AG04450 (cell line): Measurements from ENCODE around the gene LLGL1. TPM values are rescaled to one million over a fixed set of nuclear protein-coding genes. Genes with fewer than 3 reads are reported as not detected.
A peak's percentile ranks its signal among the peaks of the same experiment; 100 is the strongest.

Experiments used
- CTCF ChIA-PET: fragments of 300-600, 350-600 bp; formaldehyde crosslinking; extraction: SDS; loops from one replicate; lab custom pipeline; 2022; ENCODE audit warnings: antibody characterized with exemption, inconsistent platforms; lab: Charles Lee
- POLR2A ChIA-PET: fragments of 350-600 bp; formaldehyde crosslinking; extraction: SDS; loops from one replicate; lab custom pipeline; 2021; ENCODE audit warnings: antibody characterized with exemption, inconsistent platforms; lab: Yijun Ruan, JAX
- DNase-seq: peaks from one replicate; pipeline ENCODE4 v3.0.0-alpha.2; 2011; ENCODE audit warnings: low read depth, low spot score
- H3K27ac ChIP-seq: one replicate; pipeline ENCODE4 v1.5.1; 2012; ENCODE audit warnings: low read depth, low read length, control low read depth
- H3K27me3 ChIP-seq: one replicate; pipeline ENCODE4 v1.6.0; 2012; ENCODE audit warnings: low read length; ENCODE audit not compliant: control insufficient read depth, insufficient read depth
- H3K4me3 ChIP-seq: 2 replicates; pipeline ENCODE4 v1.5.1; 2011; ENCODE audit warnings: mild to moderate bottlenecking, low read depth, low read length, control low read depth
- H3K9me3 ChIP-seq: 2 replicates; pipeline ENCODE4 v1.5.1; 2012; ENCODE audit warnings: low read length; ENCODE audit not compliant: control insufficient read depth, insufficient read depth
- polyA plus RNA-seq: library from polyadenylated mRNA; depleted of rRNA; stranded (reverse); fragments of >200 nt; gene quantifications from 2 replicates; pipeline ENCODE4 v1.2.3, GENCODE V29; 2011
- TF ChIP-seq, protein P1 (sequence below): IDR thresholded peaks from 2 replicates; pipeline ENCODE4 v1.5.1; 2011; ENCODE audit warnings: low read depth, low read length, control low read depth, inconsistent platforms

LLGL1 gene
- polyA plus RNA-seq, 1 experiment, result 27.1 TPM

DNA sequence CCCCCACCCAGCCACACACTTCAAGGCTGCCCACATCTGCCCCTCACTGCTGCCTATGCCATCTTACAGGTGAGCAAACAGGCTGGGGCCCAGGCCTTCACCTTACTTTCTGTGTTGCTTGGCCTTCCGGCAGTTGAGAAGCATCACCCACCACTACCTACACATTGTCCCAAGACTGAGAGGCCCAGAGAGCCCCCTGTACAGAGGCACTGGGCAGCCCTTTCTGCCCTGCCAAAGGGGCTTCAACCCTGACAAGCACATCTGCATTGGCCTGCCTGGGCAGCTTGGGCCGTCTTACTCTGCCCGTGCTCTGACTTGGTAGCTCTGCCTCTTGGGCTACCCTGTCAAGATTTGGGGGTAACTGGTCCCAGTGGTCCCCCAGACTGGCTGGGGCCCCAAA, 36.2 kb downstream of the LLGL1 start:
- H3K27me3 ChIP-seq, result no peaks in the 10 kb centered on the region
- no peak overlapping the region for H3K27ac ChIP-seq
- no peak for DNase-seq
- H3K9me3 ChIP-seq, result no peaks in the 10 kb centered on the region; the same call in 1 of the 2 replicates
- CTCF ChIA-PET, result no interaction called here
- POLR2A ChIA-PET, result no interaction called here
- peak overlapping the region; percentile 83 for H3K4me3 ChIP-seq
- TF ChIP-seq, protein P1, sequence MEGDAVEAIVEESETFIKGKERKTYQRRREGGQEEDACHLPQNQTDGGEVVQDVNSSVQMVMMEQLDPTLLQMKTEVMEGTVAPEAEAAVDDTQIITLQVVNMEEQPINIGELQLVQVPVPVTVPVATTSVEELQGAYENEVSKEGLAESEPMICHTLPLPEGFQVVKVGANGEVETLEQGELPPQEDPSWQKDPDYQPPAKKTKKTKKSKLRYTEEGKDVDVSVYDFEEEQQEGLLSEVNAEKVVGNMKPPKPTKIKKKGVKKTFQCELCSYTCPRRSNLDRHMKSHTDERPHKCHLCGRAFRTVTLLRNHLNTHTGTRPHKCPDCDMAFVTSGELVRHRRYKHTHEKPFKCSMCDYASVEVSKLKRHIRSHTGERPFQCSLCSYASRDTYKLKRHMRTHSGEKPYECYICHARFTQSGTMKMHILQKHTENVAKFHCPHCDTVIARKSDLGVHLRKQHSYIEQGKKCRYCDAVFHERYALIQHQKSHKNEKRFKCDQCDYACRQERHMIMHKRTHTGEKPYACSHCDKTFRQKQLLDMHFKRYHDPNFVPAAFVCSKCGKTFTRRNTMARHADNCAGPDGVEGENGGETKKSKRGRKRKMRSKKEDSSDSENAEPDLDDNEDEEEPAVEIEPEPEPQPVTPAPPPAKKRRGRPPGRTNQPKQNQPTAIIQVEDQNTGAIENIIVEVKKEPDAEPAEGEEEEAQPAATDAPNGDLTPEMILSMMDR, result no peak

DNA sequence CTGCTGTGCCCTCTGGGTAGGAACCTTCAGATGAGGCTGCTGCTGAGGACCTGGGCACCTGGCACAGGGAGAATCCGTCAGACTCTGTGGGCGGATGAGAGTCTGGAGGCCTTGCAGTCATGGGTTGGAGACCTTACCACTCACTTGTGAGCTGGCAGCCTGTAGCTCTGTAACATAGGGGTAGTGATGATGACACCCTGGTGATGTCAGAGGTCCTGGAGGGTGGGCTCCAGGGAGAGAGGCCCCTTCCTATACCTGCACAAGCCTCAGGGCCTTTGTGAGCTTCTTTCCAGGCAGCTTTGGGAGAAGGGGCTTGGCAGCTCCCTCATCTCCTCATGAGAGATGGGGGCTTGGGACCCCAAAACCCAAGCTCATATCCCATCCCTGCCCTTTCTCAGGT, 36.7 kb downstream of the LLGL1 start:
- Histone ChIP-seq H3K4me3 (no peak overlapping the region), H3K9me3 (no peaks in the 10 kb centered on the region; the same call in 1 of the 2 replicates), H3K27me3 (no peaks in the 10 kb centered on the region), H3K27ac (no peak overlapping the region)
- TF ChIP-seq, protein P1, result no peak
- ChIA-PET POLR2A (no interaction called here), CTCF (no interaction called here)
- no peak for DNase-seq

DNA sequence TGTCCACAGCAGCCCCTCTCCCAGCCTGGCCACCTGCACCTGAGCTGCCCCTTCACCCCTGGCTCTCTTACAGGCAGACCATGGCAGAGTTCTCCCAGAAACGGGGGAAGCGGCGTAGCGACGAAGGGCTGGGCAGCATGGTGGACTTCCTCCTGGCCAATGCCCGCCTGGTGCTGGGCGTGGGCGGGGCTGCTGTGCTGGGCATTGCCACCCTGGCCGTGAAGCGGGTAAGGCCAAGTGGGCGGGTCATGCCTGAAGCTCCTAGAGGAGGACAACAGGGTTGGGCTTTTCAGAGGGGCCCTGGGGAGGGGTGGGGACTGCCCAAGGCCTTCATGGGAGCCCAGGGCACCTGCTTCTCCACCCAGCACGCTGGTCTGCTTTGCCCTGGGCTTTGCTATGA, 37.2 kb downstream of the LLGL1 start:
- no peak overlapping the region for H3K27ac ChIP-seq
- ChIA-PET CTCF (no interaction called here), POLR2A (no interaction called here)
- TF ChIP-seq, protein P1, result no peak
- DNase-seq, result no peak
- no peaks in the 10 kb centered on the region; the same call in 1 of the 2 replicates for H3K9me3 ChIP-seq
- no peaks in the 10 kb centered on the region for H3K27me3 ChIP-seq
- H3K4me3 ChIP-seq, result no peak overlapping the region

DNA sequence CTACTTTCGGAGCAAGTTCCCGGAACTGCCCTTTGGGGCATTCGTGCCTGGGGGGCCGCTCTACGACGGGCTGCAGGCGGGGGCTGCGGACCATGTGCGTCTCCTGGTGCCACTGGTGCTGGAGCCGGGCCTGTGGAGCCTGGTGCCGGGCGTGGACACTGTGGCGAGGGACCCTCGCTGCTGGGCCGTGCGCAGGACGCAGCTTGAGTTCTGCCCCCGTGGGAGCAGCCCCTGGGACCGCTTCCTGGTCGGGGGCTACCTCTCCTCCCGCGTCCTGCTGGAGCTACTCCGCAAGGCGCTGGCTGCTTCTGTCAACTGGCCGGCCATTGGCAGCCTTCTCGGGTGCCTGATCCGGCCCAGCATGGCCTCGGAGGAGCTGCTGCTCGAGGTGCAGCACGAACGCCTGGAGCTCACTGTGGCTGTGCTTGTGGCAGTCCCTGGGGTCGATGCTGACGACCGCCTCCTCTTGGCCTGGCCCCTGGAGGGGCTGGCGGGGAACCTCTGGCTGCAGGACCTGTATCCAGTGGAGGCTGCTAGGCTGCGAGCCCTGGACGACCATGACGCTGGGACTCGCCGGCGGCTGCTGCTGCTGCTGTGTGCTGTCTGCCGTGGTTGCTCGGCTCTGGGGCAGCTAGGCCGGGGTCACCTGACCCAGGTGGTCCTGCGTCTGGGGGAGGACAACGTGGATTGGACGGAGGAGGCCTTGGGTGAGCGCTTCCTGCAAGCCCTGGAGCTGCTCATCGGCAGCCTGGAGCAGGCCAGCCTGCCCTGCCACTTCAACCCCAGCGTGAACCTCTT, 38.6 kb downstream of the LLGL1 start:
- TF ChIP-seq, protein P1, result no peak
- no peak for DNase-seq
- H3K27ac ChIP-seq, result no peak overlapping the region
- no peak overlapping the region for H3K4me3 ChIP-seq
- no peaks in the 10 kb centered on the region; the same call in 1 of the 2 replicates for H3K9me3 ChIP-seq
- CTCF ChIA-PET, result no interaction called here
- POLR2A ChIA-PET, result no interaction called here
- no peaks in the 10 kb centered on the region for H3K27me3 ChIP-seq

DNA sequence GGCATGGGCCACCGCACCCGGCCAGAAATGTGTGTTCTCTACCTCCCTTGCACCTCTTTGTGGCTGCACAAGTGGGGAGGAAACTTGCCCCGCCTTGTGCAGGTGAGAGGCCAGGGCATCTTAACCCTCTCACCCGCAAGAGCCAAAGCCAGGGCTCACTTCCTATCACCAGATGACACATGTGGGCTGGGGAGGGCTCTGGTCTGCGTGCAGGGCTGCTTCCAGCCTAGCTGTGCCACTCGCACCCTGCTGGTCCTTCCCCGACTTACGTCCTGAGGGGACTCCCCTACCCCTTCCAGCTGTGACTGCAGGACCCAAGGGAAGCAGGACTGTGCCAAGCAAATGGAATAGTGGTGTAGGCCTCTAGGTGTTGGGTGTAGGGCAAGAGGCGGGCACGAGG, 41.9 kb downstream of the LLGL1 start:
- H3K27me3 ChIP-seq, result no peaks in the 10 kb centered on the region
- ChIA-PET POLR2A (interaction anchor here (0.6 kb wide), 1 partner anchor 45 kb away, joined by 4 read pairs; no protein-coding TSS in a partner anchor), CTCF (no interaction called here)
- H3K27ac ChIP-seq, result no peak overlapping the region
- TF ChIP-seq, protein P1, result no peak
- H3K4me3 ChIP-seq, result no peak overlapping the region
- no peak for DNase-seq
- no peaks in the 10 kb centered on the region; the same call in 1 of the 2 replicates for H3K9me3 ChIP-seq
